Ovary (tissue), 3 donors: Measurements from ENCODE around the gene OLFML2B.

ENCODE experiments used
- POLR2A ChIP-seq: fragments of 450-650 bp; IDR thresholded peaks from one replicate; pipeline ENCODE4 v1.6.1; 2017; ENCODE audit warnings: antibody characterized with exemption, mild to moderate bottlenecking, moderate library complexity
- TF ChIP-seq, protein P1 (sequence below), 3 donors: fragments of 450-650 bp in 2 of 3; fragments of 200-600 bp in 1 of 3; IDR thresholded peaks; one replicate each; pipeline versions ENCODE4 v1.5.1 to v1.8.0; 2016 to 2022; ENCODE audit warnings: antibody characterized with exemption in 3 of 3, mild to moderate bottlenecking in 1 of 3
- donor health status: DM: no; HTN: no; CAD: no.

DNA sequence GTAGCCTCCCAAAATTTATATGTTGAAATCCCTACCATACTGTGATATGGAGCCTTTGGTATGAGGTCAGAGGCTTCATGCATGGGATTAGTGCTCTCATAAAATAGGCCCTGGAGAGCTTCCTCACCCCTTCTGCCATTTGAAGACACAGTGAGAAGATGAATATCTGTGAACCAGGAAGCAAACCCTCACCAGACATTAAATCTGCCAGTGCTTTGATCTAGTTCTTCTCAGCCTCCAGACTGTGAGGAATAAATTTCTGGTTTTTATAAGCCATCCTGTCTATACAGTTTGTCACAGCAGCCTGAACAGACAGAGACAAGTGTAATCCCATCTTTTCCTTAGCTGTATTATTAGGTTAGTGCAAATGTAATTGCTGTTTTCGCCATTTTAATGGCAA is 88.4 kb downstream of the OLFML2B start:
- TF ChIP-seq, protein P1, sequence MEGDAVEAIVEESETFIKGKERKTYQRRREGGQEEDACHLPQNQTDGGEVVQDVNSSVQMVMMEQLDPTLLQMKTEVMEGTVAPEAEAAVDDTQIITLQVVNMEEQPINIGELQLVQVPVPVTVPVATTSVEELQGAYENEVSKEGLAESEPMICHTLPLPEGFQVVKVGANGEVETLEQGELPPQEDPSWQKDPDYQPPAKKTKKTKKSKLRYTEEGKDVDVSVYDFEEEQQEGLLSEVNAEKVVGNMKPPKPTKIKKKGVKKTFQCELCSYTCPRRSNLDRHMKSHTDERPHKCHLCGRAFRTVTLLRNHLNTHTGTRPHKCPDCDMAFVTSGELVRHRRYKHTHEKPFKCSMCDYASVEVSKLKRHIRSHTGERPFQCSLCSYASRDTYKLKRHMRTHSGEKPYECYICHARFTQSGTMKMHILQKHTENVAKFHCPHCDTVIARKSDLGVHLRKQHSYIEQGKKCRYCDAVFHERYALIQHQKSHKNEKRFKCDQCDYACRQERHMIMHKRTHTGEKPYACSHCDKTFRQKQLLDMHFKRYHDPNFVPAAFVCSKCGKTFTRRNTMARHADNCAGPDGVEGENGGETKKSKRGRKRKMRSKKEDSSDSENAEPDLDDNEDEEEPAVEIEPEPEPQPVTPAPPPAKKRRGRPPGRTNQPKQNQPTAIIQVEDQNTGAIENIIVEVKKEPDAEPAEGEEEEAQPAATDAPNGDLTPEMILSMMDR (IDR thresholded peaks at IDR 0.05) = no peak
- TF ChIP-seq POLR2A = no peak
